ENCODE measurements around the gene ZNF853. TPM values are rescaled to one million over a fixed set of nuclear protein-coding genes. Genes with fewer than 3 reads are reported as not detected.

ZNF853 gene
- polyA plus RNA-seq, 1 donor (not counting 4 experiments of a cell fraction or from before 2014, with no cell fraction given): 0.03 TPM

GRCh38 chr7:6648815-6649104 lies 33.4 kb downstream of the ZNF853 start:
- DNase-seq (ENCODE audit: low read depth, low spot score) (no peak), FAIRE-seq (no peak)
- TF ChIP-seq EZH2 (IDR thresholded peaks at IDR 0.05; ENCODE audit: low read length) (no peak), CTCF (optimal IDR thresholded peaks at IDR 0.05 in 1 of 3, IDR thresholded peaks at IDR 0.05 in 1 of 3, conservative IDR thresholded peaks at IDR 0.05 in 1 of 3; ENCODE audit: extremely low read depth in 1 of 3, insufficient read depth in 2 of 3, low read length in 3 of 3) (no peak)
- H3K9me1 ChIP-seq (ENCODE audit: control insufficient read depth, extremely low read depth, insufficient read depth, low read length): no peaks in the 10 kb centered on the region
- no peak overlapping the region for H3K27ac ChIP-seq (ENCODE audit: control insufficient read depth, insufficient read depth, low read length)
- no peak overlapping the region for H3K9ac ChIP-seq (ENCODE audit: control insufficient read depth, extremely low read depth, insufficient read depth, low read length)
- no peak overlapping the region for H2AFZ ChIP-seq (ENCODE audit: control insufficient read depth, low read length)
- dilution Hi-C loops (cut with MboI; ENCODE audit: extremely low pct_ligation_motif_present, low sequenced_read_pairs): no loop called here
- peaks cover 17 to 21% of the 10 kb centered on the region in 2 experiments for H3K36me3 ChIP-seq (ENCODE audit: control insufficient read depth in 2 of 2, extremely low read depth in 1 of 2, insufficient read depth in 2 of 2, low read length in 2 of 2)
- no peaks in the 10 kb centered on the region for H3K9me3 ChIP-seq (ENCODE audit: control insufficient read depth, low read depth, low read length)
- no peaks in the 10 kb centered on the region for H4K20me1 ChIP-seq (ENCODE audit: control insufficient read depth, extremely low read depth, insufficient read depth, low read length)
- H3K4me1 ChIP-seq (ENCODE audit: control insufficient read depth, extremely low read depth, insufficient read depth, low read length): no peaks in the 10 kb centered on the region
- no peaks in the 10 kb centered on the region for H3K79me2 ChIP-seq (ENCODE audit: control insufficient read depth, insufficient read depth, low read length)
- H3K4me2 ChIP-seq (ENCODE audit: control insufficient read depth, extremely low read depth, insufficient read depth, low read depth, low read length): no peak overlapping the region
- H3K27me3 ChIP-seq (ENCODE audit: control insufficient read depth, extremely low read depth, insufficient read depth, low read length): no peaks in the 10 kb centered on the region
- no peak overlapping the region for H3K4me3 ChIP-seq (ENCODE audit: control insufficient read depth in 2 of 3, extremely low read depth in 1 of 3, insufficient read depth in 2 of 3, low read depth in 1 of 3, low read length in 3 of 3)

- FAIRE-seq: no peak
- no peak for TF ChIP-seq CTCF (optimal IDR thresholded peaks at IDR 0.05 in 1 of 3, IDR thresholded peaks at IDR 0.05 in 1 of 3, conservative IDR thresholded peaks at IDR 0.05 in 1 of 3; ENCODE audit: extremely low read depth in 1 of 3, insufficient read depth in 2 of 3, low read length in 3 of 3)
- TF ChIP-seq EZH2 (IDR thresholded peaks at IDR 0.05; ENCODE audit: low read length): no peak
- peaks cover 15 to 20% of the 10 kb centered on the region in 2 experiments for H3K36me3 ChIP-seq (ENCODE audit: control insufficient read depth in 2 of 2, extremely low read depth in 1 of 2, insufficient read depth in 2 of 2, low read length in 2 of 2)
Measured at GRCh38 chr7:6649241-6649961, 34.0 kb downstream of the ZNF853 start.

More at GRCh38 chr7:6649241-6649961, 34.0 kb downstream of the ZNF853 start:
- Histone ChIP-seq H3K27ac (ENCODE audit: control insufficient read depth, insufficient read depth, low read length) (no peak overlapping the region), H3K9me1 (ENCODE audit: control insufficient read depth, extremely low read depth, insufficient read depth, low read length) (no peaks in the 10 kb centered on the region), H2AFZ (ENCODE audit: control insufficient read depth, low read length) (no peak overlapping the region), H3K4me1 (ENCODE audit: control insufficient read depth, extremely low read depth, insufficient read depth, low read length) (no peaks in the 10 kb centered on the region), H3K4me3 (ENCODE audit: control insufficient read depth in 2 of 3, extremely low read depth in 1 of 3, insufficient read depth in 2 of 3, low read depth in 1 of 3, low read length in 3 of 3) (no peak overlapping the region), H3K79me2 (ENCODE audit: control insufficient read depth, insufficient read depth, low read length) (no peaks in the 10 kb centered on the region), H3K4me2 (ENCODE audit: control insufficient read depth, extremely low read depth, insufficient read depth, low read depth, low read length) (no peak overlapping the region), H3K9ac (ENCODE audit: control insufficient read depth, extremely low read depth, insufficient read depth, low read length) (no peak overlapping the region), H3K9me3 (ENCODE audit: control insufficient read depth, low read depth, low read length) (no peaks in the 10 kb centered on the region), H4K20me1 (ENCODE audit: control insufficient read depth, extremely low read depth, insufficient read depth, low read length) (no peaks in the 10 kb centered on the region), H3K27me3 (ENCODE audit: control insufficient read depth, extremely low read depth, insufficient read depth, low read length) (no peaks in the 10 kb centered on the region)
- dilution Hi-C loops (cut with MboI; ENCODE audit: extremely low pct_ligation_motif_present, low sequenced_read_pairs): no loop called here
- no peak for DNase-seq (ENCODE audit: low read depth, low spot score)
